Right atrium auricular region (tissue), 2 donors: ENCODE results near the gene GFRAL. TPM values are rescaled to one million over a fixed set of nuclear protein-coding genes. Genes with fewer than 3 reads are reported as not detected.
"Not testable (repeated sequence)": the region's sequence is repeated elsewhere in the genome, so short reads cannot be mapped to it uniquely, and the experiment has no call there.

Source experiments
- DNase-seq: peaks from one replicate; pipeline ENCODE4 v3.0.0-alpha.2; 2019; ENCODE audit warnings: low spot score
- H3K27ac ChIP-seq, 2 donors: fragments of 200-600 bp; sonication (generic); 1 replicate in 1 of 2; 2 replicates in 1 of 2; pipeline ENCODE4 v1.5.1; 2016 to 2019
- H3K27me3 ChIP-seq, 2 donors: fragments of 200-600 bp; sonication (generic); one replicate each; pipeline versions ENCODE4 v1.5.1 to v1.6.0; 2017 to 2019
- H3K36me3 ChIP-seq: fragments of 200-600 bp; sonication (generic); one replicate; pipeline ENCODE4 v1.5.1; 2016
- H3K4me1 ChIP-seq, 2 donors: fragments of 200-600 bp; sonication (generic); one replicate each; pipeline versions ENCODE4 v1.5.1 to v1.6.0; 2017 to 2019
- H3K4me3 ChIP-seq, 2 donors: fragments of 200-600 bp; sonication (generic); 1 replicate in 1 of 2; 2 replicates in 1 of 2; pipeline ENCODE4 v1.5.1; 2017 to 2019; ENCODE audit warnings: mild to moderate bottlenecking in 1 of 2, moderate library complexity in 1 of 2
- H3K9me3 ChIP-seq, 2 donors: fragments of 200-600 bp; sonication (generic); one replicate each; pipeline ENCODE4 v1.5.1; 2019
- CTCF ChIP-seq, 2 donors: fragments of 200-600 bp; sonication (generic); IDR thresholded peaks; one replicate each; pipeline ENCODE4 v1.5.1; 2019; ENCODE audit warnings: antibody characterized with exemption in 2 of 2
- total RNA-seq, 2 donors: library from RNA; depleted of rRNA; stranded (reverse); fragments of >200 nt; gene quantifications; one replicate each; pipeline ENCODE4 v1.1.0, GENCODE V29; 2016

Gene GFRAL
- total RNA-seq, 2 donors from 2014 or later = not detected

DNA sequence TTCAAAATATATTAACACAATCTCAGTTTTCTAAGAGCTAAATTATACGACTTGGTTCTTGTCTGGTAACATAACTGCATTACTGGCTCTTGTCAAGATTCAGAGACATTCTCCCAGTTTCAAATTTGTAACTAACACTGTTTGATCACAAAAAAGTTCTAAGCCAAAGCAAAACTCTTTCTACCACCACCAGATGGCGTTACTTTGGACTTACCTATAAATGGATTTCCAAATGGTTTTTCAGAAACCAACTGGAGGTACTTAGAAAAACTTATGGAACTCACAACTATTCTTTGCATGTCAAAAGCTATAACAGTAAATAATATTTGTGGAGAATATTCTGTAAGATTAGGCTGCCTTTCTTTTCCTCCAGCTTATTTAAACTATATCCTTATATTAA is 34.2 kb upstream of the GFRAL start:
- no peaks in the 10 kb centered on the region for H3K4me1 ChIP-seq

GRCh38 chr6:55297214-55297613 is 30.1 kb upstream of the GFRAL start:
- not testable (repeated sequence) for H3K4me3 ChIP-seq

More for the DNA sequence above, 34.2 kb upstream of the GFRAL start:
- Histone ChIP-seq H3K27me3 (no peaks in the 10 kb centered on the region), H3K27ac (no peak overlapping the region), H3K4me3 (no peak overlapping the region), H3K9me3 (peaks cover 0 to 9% of the 10 kb centered on the region in 2 donors), H3K36me3 (no peaks in the 10 kb centered on the region)
- no peak for TF ChIP-seq CTCF (IDR thresholded peaks at IDR 0.05)
- DNase-seq = no peak

DNA sequence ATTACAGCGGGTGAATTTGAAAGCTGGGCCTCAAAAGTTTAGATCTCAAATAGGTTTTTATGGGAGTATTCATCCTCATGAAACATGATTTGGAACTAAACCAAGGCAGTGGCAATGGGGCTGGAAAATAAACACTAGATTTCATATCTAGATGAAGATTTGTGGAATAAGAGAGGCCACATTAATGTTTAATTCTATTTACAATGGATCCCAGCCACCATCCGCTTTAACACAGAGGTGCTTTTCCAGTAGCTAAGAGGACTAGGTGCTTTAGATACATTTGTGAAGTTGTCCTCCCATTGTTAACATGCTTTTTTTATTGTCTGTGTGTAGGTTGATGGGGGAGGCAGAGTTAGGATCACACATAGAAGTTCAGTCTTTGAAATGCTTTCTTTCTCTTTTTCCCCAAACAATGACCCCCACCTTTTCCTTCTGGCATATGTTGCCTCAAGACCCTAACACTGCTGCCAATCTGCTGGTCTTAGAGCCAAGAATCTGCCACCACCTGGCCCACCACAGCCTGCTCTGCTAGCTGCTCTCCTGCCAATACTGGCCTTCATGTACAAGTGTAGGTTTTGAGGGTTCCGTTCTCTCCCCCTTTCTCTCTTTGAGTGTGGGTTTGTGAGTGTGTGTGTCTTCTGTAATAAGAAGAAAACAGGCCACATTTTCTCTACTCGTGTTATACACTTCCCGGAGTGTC is 27.8 kb upstream of the GFRAL start:
- no peaks in the 10 kb centered on the region for H3K36me3 ChIP-seq
- H3K27ac ChIP-seq = no peak overlapping the region
- no peaks in the 10 kb centered on the region for H3K27me3 ChIP-seq
- no peaks in the 10 kb centered on the region for H3K4me1 ChIP-seq
- TF ChIP-seq CTCF (IDR thresholded peaks at IDR 0.05) = no peak
- no peak for DNase-seq
- peaks cover 0 to 9% of the 10 kb centered on the region in 2 donors for H3K9me3 ChIP-seq
- no peak overlapping the region for H3K4me3 ChIP-seq

More at GRCh38 chr6:55297214-55297613, 30.1 kb upstream of the GFRAL start:
- H3K9me3 ChIP-seq, H3K4me1 ChIP-seq, H3K27ac ChIP-seq, H3K27me3 ChIP-seq, DNase-seq, H3K36me3 ChIP-seq: not testable (repeated sequence)

DNA sequence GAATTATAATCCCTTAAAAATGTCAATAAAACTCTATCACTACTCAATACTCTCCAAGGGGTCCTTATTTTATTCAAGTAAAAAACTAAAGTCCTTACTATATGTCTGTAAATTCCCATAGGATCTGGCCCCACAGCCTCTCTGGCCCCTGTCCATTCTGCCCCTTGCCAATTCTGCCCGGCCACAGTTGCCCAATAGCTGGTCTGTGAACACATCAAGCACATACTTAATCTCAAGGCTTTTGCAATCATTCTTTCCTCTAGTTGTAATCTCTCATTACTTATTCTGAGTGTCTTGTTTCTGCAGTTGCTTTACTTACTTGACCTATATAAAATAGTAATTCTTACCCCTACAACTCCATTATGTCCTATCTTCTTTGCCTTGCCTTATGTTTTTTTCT is 22.5 kb upstream of the GFRAL start:
- H3K9me3 ChIP-seq = no peaks in the 10 kb centered on the region
- no peak for TF ChIP-seq CTCF (IDR thresholded peaks at IDR 0.05)
- no peaks in the 10 kb centered on the region for H3K27me3 ChIP-seq
- no peaks in the 10 kb centered on the region for H3K4me1 ChIP-seq
- H3K4me3 ChIP-seq = no peak overlapping the region
- no peaks in the 10 kb centered on the region for H3K36me3 ChIP-seq
- DNase-seq = no peak
- no peak overlapping the region for H3K27ac ChIP-seq

GRCh38 chr6:55319961-55320695 is 7.1 kb upstream of the GFRAL start:
- Histone ChIP-seq H3K4me3 (no peak overlapping the region), H3K36me3 (no peaks in the 10 kb centered on the region), H3K27ac (no peak overlapping the region), H3K4me1 (no peaks in the 10 kb centered on the region), H3K9me3 (no peaks in the 10 kb centered on the region), H3K27me3 (no peaks in the 10 kb centered on the region)
- no peak for DNase-seq
- TF ChIP-seq CTCF (IDR thresholded peaks at IDR 0.05) = no peak

- DNase-seq = no peak
- H3K4me1 ChIP-seq = no peaks in the 10 kb centered on the region
- TF ChIP-seq CTCF (IDR thresholded peaks at IDR 0.05) = no peak
- no peaks in the 10 kb centered on the region for H3K27me3 ChIP-seq
- H3K27ac ChIP-seq = no peak overlapping the region
- H3K4me3 ChIP-seq = no peak overlapping the region
- no peaks in the 10 kb centered on the region for H3K9me3 ChIP-seq
- no peaks in the 10 kb centered on the region for H3K36me3 ChIP-seq
These were observed 6.6 kb upstream of the GFRAL start for GRCh38 chr6:55320696-55321086.
